ENCODE results near the gene HOXC10.

The HOXC10 gene

GRCh38 chr12:53965281-53966084 lies 19.5 kb upstream of the HOXC10 start:
- H3F3A ChIP-seq (ENCODE audit: low read depth), result no peaks in the 10 kb centered on the region
- H3K4me1 ChIP-seq (ENCODE audit: insufficient read depth, low read length, poor library complexity, severe bottlenecking), result peaks cover 31% of the 10 kb centered on the region
- H3K4me3 ChIP-seq (ENCODE audit: low read length, poor library complexity, severe bottlenecking), result peak overlapping the region; percentile 86
- no peaks in the 10 kb centered on the region for H4K20me1 ChIP-seq (ENCODE audit: insufficient read depth, low read length, poor library complexity, severe bottlenecking)
- H3K4me2 ChIP-seq (ENCODE audit: low read depth, low read length, poor library complexity, severe bottlenecking), result peak overlapping the region; percentile 78
- TF ChIP-seq CTCF (conservative IDR thresholded peaks at IDR 0.05; ENCODE audit: low read length) (no peak), EZH2phosphoT487 (IDR thresholded peaks at IDR 0.05; ENCODE audit: borderline replicate concordance) (no peak)
- peaks cover 16% of the 10 kb centered on the region for H3K79me2 ChIP-seq (ENCODE audit: insufficient read depth, low read length)
- no peaks in the 10 kb centered on the region for H3K27me3 ChIP-seq (ENCODE audit: insufficient read depth, low read length, poor library complexity, severe bottlenecking)
- H3K9me2 ChIP-seq (replicated peaks; ENCODE audit: low read depth, low read length), result no peaks in the 10 kb centered on the region
- H2AFZ ChIP-seq (ENCODE audit: low read length), result peak overlapping the region; percentile 83
- peak overlapping the region; percentile 81 for H3K9ac ChIP-seq (ENCODE audit: low read depth, low read length, poor library complexity, severe bottlenecking)
- H3K9me3 ChIP-seq (ENCODE audit: insufficient read depth, low read depth, low read length), result no peaks in the 10 kb centered on the region
- H3K36me3 ChIP-seq (ENCODE audit: insufficient read depth, low read length), result no peaks in the 10 kb centered on the region

- H3F3A ChIP-seq (ENCODE audit: low read depth), result no peaks in the 10 kb centered on the region
- no peaks in the 10 kb centered on the region for H4K20me1 ChIP-seq (ENCODE audit: insufficient read depth, low read length, poor library complexity, severe bottlenecking)
- H3K4me2 ChIP-seq (ENCODE audit: low read depth, low read length, poor library complexity, severe bottlenecking), result peak overlapping the region; percentile 78
- peaks cover 31% of the 10 kb centered on the region for H3K4me1 ChIP-seq (ENCODE audit: insufficient read depth, low read length, poor library complexity, severe bottlenecking)
- TF ChIP-seq CTCF (conservative IDR thresholded peaks at IDR 0.05; ENCODE audit: low read length), result no peak
- no peak for TF ChIP-seq EZH2phosphoT487 (IDR thresholded peaks at IDR 0.05; ENCODE audit: borderline replicate concordance)
- peak overlapping the region; percentile 86 for H3K4me3 ChIP-seq (ENCODE audit: low read length, poor library complexity, severe bottlenecking)
- no peaks in the 10 kb centered on the region for H3K9me2 ChIP-seq (replicated peaks; ENCODE audit: low read depth, low read length)
- peaks cover 16% of the 10 kb centered on the region for H3K79me2 ChIP-seq (ENCODE audit: insufficient read depth, low read length)
- no peaks in the 10 kb centered on the region for H3K9me3 ChIP-seq (ENCODE audit: insufficient read depth, low read depth, low read length)
- H2AFZ ChIP-seq (ENCODE audit: low read length), result peak overlapping the region; percentile 83
- H3K36me3 ChIP-seq (ENCODE audit: insufficient read depth, low read length), result no peaks in the 10 kb centered on the region
- H3K27me3 ChIP-seq (ENCODE audit: insufficient read depth, low read length, poor library complexity, severe bottlenecking), result no peaks in the 10 kb centered on the region
- H3K9ac ChIP-seq (ENCODE audit: low read depth, low read length, poor library complexity, severe bottlenecking), result peak overlapping the region; percentile 81
Observed at GRCh38 chr12:53966085-53966384, 18.9 kb upstream of the HOXC10 start.

GRCh38 chr12:53966385-53967133 lies 18.4 kb upstream of the HOXC10 start:
- no peaks in the 10 kb centered on the region for H3K27me3 ChIP-seq (ENCODE audit: insufficient read depth, low read length, poor library complexity, severe bottlenecking)
- H3K79me2 ChIP-seq (ENCODE audit: insufficient read depth, low read length), result peaks cover 16% of the 10 kb centered on the region
- H3K9ac ChIP-seq (ENCODE audit: low read depth, low read length, poor library complexity, severe bottlenecking), result peak overlapping the region; percentile 81
- H3K36me3 ChIP-seq (ENCODE audit: insufficient read depth, low read length), result no peaks in the 10 kb centered on the region
- peaks cover 31% of the 10 kb centered on the region for H3K4me1 ChIP-seq (ENCODE audit: insufficient read depth, low read length, poor library complexity, severe bottlenecking)
- peak overlapping the region; percentile 83 for H2AFZ ChIP-seq (ENCODE audit: low read length)
- H3K4me3 ChIP-seq (ENCODE audit: low read length, poor library complexity, severe bottlenecking), result peak overlapping the region; percentile 86
- H3K4me2 ChIP-seq (ENCODE audit: low read depth, low read length, poor library complexity, severe bottlenecking), result peak overlapping the region; percentile 78
- TF ChIP-seq EZH2phosphoT487 (IDR thresholded peaks at IDR 0.05; ENCODE audit: borderline replicate concordance) (no peak), CTCF (conservative IDR thresholded peaks at IDR 0.05; ENCODE audit: low read length) (no peak)
- no peaks in the 10 kb centered on the region for H4K20me1 ChIP-seq (ENCODE audit: insufficient read depth, low read length, poor library complexity, severe bottlenecking)
- H3K9me2 ChIP-seq (replicated peaks; ENCODE audit: low read depth, low read length), result no peaks in the 10 kb centered on the region
- no peaks in the 10 kb centered on the region for H3K9me3 ChIP-seq (ENCODE audit: insufficient read depth, low read depth, low read length)
- no peaks in the 10 kb centered on the region for H3F3A ChIP-seq (ENCODE audit: low read depth)

Data from Loucy (cell line).